ENCODE measurements around the gene GPATCH3.
"Not testable (repeated sequence)": the region's sequence is repeated elsewhere in the genome, so short reads cannot be mapped to it uniquely, and the experiment has no call there.

The GPATCH3 gene

DNA sequence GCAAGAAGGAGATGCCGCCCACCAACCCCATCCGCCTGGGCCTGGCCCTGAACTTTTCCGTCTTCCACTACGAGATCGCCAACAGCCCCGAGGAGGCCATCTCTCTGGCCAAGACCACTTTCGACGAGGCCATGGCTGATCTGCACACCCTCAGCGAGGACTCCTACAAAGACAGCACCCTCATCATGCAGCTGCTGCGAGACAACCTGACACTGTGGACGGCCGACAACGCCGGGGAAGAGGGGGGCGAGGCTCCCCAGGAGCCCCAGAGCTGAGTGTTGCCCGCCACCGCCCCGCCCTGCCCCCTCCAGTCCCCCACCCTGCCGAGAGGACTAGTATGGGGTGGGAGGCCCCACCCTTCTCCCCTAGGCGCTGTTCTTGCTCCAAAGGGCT lies 36.6 kb downstream of the GPATCH3 start:
- DNase-seq: no peak

DNA sequence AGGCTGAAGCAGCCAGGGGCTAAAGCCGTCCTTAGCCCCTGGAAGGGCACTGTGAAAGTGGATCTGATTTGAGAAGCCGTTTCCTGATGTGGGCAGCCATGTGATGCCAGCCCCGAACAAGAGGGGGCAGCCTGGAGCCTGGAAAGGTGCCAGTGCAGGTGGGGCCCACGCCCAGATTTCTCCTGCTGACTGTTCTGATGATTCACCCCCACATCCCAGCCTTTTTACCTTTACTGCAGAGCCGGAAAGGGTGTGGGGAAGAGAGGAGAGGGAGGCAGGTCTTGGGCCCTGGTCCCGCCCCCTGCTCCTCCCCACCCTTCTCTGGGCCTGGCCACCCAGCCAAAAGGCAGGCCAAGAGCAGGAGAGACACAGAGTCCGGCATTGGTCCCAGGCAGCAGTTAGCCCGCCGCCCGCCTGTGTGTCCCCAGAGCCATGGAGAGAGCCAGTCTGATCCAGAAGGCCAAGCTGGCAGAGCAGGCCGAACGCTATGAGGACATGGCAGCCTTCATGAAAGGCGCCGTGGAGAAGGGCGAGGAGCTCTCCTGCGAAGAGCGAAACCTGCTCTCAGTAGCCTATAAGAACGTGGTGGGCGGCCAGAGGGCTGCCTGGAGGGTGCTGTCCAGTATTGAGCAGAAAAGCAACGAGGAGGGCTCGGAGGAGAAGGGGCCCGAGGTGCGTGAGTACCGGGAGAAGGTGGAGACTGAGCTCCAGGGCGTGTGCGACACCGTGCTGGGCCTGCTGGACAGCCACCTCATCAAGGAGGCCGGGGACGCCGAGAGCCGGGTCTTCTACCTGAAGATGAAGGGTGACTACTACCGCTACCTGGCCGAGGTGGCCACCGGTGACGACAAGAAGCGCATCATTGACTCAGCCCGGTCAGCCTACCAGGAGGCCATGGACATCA lies 37.2 kb downstream of the GPATCH3 start, which contains the start of gene SFN:
SFN (plus strand) TSS at position 369 of the 904 bp plus-strand sequence; CDS start at position 433, 64 bp downstream.
- peak; percentile 32 for DNase-seq

DNA sequence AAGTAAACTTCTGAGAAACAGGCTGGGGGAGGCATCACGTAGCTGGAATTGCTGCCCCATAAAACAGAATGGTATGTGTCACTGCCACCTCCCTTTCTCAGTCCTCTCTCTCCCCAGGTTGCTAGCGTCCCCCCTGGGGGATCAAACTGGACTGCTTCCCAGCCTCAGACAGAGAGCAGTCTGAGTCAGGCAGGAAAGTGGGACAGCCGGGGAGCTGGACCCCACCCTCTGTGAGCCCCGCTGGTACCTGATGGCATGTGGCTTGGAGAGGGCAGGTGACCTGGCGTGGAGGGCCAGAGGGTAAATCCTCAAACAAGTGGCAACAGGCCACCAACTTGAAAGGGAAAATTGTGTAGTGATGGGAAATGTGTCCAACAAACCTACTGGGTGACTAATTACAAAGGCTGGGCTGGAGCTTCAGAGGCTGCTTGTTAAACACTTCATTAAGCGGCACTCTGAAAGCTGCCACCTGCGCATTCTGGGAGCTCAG lies 38.3 kb downstream of the GPATCH3 start:
- DNase-seq: no peak

DNA sequence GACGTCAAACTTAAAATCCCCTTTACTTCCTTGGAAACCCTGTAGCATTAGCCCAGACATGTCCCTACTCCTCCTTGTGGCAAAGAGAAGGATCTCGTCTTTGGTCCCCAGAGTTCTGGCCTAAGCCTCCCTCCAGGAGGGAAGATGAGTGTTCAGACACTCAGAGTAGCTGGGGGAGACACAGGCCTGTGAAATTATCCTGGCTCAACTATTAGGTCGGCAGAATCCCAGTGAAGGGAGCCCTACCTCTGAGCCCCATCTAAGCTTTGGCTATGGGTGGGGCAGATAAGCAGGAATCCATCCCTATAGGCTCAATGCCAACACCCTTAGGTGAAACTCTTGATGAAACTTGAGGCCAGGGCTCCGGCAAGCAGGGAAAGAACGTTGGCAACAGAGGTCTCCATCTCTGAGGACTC lies 39.0 kb downstream of the GPATCH3 start:
- no peak for DNase-seq

DNA sequence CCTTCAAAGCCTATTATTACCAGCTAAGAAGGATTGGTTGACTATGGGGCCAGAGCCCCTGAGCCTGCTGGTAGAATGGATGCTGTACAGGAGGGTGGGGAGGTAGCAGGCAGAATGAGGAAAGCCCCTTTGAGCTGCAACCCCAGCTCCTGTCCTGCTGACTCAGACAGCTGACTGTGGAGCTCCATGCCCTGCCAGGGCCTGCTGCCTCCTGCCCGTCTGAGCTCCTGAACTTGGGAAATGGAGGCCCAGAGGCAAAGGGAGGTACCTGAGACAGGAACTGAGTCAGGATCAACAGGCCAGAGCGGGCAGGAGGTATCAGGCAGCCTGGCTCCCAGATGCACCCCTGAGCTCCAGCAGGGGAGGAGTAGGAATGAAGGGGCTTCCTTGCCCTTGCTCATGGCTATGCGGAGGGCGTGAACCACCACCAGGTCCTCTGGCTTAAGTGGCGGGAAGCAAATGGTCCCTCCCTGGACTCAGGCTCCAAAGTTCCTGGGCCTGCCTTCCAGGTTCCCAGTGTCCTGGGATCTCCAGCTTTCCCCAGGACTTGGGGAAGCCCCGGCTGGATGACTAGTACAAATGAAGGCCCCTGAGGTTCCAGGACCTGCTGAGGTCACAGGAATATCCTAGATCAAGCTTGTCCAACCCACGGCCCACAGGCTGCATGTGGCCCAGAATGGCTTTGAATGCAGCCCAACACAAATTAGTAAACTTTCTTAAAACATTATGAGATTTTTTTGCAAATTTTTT lies 41.2 kb downstream of the GPATCH3 start:
- no peak for DNase-seq

DNA sequence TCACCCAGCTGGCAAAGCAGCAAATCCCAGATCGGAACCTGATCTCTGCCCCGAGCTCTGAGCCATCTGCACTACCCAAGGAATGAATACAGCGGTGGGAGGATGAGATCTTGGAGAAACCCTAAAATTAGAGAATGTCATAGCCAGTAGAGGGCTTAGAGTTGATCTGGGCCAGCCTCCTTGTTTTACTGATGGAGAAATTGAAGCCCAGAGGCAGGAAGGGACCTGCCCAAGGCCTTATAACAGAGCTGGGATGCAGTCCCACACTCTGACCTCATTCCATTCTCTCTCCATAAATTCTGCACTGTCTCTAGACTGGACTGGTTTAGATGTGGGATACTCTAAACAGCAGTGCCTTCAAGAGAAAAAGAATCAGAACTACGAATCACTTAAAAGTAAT lies 42.1 kb downstream of the GPATCH3 start:
- DNase-seq: no peak

DNA sequence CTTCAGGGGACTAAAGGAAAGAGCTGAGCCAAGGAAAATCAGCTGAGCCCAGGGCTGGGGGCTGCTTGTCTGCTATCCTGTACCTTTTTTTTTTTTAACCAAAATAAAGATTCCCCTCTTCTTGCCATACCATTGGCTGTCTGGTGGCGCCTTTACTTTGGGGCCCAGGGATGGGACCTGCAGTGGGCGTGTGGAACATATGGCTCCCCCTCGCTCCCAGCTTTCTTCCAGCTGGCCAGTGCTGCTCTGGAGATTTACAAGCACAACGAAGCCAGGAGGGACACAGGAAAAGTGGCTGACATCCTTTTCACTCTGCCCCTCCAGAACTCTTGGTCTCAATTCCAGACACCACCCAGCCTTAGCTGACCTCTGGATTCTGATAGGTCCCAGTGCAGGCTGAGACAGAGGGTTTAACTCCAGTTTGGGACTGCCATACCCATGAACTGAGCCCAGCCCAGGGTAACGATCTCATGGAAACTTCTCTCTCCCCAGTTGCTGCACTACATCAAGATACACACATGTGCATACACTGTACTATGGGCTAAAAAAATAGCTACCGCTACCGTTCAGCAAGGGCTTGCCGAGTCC lies 42.7 kb downstream of the GPATCH3 start:
- DNase-seq: no peak

DNA sequence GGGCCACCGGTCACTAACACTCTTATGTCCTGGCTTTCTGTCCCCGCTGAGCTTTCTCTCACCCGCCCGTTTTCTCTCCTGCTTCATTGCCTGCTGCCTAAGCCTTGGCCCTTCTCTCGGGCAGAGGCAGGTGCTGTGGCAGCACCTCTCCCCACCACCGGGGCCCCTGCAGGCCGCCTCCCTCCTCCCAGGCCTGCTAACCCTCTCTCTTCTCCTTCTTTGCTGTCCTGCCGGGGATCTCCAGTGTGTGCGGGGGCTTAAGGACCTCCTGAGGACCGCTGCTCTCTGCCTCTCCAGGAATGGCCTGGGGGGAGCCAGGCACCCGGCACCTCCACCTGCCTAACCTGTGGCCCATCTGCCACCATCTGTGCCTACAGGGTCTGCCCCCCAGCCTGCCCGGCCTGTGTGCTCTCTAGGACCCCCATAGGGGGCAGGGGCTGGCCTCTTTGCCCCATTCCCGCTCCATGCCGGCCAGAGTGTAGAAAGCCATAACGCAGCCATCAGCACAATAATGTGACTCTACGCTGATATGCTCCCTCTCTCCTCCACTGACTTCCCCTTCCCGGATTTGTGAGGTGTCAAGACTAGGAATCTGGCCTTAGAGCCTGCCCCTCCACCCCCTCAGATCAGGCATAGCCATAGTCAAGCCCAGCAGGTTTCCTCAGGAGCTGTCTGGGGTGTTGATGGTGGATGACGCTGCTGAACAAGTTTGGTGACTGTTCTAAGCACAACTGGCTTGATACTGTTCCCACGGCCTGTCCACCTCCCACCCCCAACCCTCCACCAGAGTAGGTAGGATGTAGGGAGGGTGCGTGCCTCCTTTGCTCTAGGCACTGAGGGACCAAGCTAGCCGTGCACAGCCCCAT lies 43.4 kb downstream of the GPATCH3 start:
- DNase-seq: no peak

DNA sequence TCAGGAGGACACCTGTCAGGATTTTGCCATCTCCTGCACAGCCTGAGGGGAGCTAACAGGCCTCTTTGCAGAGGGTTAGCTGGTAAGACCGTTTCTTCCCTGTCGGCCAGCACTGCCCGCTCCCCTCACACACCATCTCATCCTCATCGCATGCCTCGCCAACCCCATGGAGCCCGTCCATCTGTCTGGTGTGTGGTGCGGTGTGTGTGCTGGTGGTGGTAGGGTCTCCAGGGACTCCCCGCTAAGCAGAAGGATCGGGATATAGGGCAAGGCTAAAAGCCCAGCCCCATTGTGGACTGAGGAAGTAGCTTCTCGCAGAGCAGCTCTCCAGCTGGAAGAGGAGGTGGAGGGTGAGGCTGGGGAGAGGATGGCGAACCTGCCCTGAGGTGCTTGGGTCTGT lies 44.1 kb downstream of the GPATCH3 start:
- DNase-seq: no peak

DNA sequence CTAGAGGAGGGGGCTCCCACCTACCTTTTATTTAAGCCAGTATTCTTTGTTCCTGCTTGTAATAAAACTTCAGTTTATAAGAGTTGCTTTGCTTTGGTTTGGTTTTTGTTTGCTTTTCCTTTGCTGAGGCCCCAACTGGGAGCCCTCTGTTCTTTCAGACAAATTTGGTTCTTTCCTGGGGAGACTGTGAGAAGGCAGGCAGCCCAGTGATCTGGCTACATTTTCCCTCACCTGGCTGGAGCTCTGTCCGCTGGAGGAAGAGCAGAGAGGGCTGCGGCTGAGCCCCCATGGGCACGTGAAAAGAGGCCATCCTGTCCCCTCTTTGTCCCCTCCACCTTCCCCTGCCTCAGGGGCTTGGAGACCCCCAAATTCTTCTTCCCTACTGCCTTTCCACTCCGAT lies 44.6 kb downstream of the GPATCH3 start:
- DNase-seq: no peak

DNA sequence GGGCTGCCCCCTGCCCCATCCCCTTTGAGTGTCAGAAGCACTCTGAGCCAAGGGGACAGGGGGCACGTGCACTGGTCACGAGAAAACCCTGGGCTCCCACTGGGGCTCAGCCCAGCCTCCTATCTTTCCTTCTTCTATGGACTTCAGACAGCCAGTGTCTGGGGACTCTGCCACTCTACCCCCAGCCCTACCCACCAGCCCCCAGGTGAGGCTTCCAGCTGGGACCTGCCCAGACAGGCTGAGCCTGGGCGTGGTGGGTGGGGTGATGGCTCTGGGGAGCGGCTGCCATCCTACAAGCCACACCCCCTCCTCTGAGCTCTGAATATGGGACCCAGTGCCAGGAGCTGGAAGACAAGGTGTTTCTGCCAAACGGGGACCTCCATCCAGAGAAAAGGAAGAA lies 45.4 kb downstream of the GPATCH3 start:
- DNase-seq: no peak

DNA sequence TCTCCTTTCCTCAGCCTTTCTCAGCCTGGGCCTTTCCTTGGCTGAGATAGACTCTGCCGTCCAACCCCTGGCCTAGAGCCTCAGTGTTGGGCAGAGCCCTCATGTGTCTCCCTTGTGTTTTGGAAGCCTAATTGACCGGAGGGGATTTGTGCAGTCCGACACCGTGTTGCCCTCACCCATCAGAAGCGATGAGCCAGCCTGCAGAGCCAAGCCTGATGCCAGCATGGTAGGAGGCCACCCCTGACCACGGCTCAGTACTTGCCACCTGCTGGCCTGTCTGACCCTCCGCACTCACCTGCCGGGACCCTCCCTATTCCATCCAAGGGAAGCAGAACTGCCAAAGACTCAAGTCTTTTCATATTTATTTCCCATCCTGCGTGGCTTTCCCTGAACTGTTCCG lies 46.7 kb downstream of the GPATCH3 start:
- DNase-seq: no peak

DNA sequence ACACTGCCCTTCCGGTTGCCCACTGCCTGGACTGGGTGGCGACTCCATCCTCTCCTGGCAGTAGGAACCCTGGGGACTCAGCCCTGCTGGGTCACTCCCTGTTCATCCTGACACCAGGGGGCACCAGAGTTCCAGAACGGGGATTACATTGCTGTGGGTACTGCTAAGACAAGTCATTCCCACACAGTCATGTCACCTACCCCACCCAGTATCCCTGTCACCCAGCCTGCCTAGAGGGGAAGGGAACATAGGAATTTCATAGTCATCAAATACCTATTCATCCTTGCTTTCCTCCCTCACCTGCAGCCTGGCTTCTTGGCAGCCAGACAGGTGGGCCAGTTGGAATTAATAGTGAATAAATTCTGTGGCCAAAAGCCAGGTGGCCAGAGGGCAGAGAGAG lies 47.1 kb downstream of the GPATCH3 start:
- peak; percentile 86 for DNase-seq

DNA sequence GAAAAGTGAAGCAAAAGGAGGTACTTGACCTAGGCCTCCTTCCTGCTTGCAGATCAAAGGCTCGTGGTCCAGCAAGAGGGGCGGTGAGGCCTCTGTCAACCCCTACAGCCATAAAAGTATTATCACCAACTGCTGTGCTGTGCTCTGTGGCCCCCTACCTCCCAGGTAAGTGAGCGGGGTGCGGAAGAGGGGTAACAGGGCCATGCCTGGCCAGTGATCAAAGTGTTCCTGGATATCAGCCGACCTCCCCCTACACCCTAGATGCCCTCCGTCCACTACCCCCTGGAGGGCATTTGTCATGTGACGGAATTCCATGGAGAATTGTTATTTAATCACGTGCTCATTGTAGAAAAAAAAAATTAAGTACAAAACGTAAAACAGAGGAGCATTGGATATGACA lies 47.6 kb downstream of the GPATCH3 start:
- DNase-seq: no peak

DNA sequence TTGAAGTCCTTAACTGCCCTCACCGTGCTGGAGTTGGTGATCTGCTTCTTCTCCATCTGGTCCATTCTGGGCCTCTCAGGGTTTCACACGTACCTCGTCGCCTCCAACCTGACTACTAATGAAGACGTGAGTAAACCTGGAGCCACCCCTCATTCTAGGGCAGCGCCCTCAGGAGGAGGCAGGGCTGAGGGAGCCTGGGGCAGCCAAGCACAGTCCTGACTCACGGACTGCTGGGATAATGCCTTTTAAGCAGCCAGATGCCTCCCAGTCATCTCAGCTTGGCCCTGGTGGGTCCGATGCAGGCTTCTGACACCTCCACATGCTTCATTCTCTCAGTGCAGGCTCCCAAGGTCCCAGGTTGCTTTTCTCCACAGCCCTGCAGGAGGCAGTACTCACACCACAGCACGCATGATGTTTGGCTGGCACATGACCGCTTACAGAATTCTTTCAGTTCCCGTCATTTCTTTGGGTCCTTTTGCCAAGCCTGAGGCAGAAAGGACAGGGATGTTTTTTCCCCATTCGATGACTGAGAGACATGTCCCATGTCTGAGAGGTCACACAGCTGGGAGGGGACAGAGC lies 49.1 kb downstream of the GPATCH3 start:
- no peak for DNase-seq

DNA sequence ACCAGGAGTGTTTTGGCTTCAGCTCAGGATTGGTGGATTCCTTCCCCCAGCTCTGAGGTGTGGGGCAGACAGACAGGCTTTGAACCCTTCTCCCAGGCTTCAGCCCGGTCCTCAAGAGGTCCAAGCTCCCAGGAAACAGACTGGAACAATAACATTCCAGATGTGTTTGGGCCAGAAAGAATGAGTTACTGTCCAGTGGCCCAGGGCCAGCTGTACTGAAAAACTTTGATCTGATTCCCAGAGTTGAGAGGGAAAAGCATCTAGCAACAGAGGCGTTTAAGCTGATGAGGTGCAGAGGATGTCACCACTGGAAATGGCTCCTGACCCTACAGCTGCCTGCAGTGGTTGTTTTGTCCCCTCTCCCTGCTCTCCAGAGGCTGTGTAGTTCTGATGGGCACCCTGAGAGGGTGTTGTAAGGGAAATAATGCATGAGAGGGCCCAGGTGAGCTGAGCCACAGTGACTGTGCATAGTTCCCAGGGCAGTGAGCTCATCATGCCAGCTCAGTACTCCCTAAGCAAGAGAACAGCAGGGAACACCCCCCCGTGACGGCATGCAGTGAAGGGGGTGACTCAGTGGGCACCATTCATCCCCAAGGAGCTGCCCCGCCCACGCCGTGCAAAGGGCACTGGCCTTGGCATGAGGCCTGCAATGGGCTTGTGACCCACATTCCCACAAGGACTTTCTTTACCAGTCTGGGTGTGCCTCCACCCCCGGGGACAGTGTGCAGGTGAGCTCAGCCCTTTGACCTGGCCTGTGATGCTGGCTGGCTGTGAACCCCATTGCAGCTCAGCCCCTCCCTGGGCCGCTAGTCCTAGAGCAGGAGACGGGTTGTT lies 51.1 kb downstream of the GPATCH3 start:
- no peak for DNase-seq

DNA sequence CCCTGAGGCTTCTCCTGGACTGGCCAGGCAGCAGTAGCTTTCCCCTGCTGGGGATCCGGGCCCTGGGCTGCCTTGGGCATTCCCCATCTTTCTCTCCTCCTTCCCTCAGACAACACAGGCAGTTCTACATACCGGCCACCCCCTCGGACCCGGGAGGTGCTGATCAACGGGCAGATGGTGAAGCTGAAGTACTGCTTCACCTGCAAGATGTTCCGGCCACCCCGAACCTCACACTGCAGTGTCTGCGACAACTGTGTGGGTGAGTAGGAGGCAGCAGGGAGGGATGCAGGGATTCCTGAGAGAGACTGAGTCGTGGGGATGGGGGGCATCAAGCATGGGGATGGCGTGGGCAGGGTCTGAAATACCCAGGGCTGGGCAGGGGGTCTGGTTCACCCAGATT lies 51.8 kb downstream of the GPATCH3 start:
- no peak for DNase-seq

DNA sequence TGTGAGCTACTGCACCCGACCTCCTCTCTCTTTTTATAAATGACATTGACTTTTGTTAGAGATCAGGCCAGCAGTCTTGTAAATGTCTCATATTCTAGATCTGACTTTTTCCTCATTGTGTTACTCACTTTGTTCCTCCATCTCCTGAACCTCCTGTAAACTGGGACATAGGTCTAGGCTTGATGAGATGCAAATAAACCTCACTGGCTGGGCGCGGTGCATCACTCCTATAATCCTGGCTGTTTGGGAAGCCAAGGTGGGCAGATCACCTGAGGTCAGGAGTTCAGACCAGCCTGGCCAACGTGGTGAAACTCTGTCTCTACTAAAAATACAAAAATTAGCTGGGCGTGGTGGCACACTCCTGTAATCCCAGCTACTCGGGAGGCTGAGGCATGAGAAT lies 52.4 kb downstream of the GPATCH3 start:
- not testable (repeated sequence) for DNase-seq

DNA sequence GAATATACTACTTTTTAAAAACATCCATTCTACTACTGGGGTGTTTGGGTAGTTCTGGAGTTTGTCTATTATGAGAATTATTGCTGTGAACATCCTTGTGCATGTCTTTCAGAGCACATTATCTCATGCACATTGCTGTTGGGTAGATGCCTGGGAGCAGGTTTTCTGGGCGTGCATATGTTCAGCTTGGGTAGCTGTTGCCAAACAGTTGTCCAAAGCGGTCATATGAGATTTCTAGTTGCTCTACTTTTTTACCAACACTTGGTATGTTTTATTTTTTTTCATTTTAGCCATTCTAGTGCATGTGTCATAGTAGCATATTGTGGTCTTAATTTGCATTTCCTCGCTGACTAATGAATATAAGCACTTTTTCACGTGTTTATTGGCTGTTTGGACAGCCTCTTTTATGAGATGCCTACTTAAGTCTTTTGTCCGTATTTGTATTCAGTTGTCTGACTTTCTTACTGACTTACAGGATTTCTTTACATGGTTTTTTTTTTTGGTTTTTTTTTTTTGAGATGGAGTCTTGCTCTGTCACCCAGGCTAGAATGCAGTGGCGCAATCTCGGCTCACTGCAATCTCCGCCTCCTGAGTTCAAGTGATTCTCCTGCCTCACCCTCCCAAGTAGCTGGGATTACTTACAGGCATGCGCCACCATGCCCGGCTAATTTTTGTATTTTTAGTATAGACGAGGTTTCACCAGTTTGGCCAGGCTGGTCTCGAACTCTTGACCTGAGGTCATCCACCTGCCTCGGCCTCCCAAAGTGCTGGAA lies 55.7 kb downstream of the GPATCH3 start:
- no peak for DNase-seq
